Measurements from ENCODE around the gene SERPINE3. TPM values are rescaled to one million over a fixed set of nuclear protein-coding genes. Genes with fewer than 3 reads are reported as not detected.

SERPINE3 gene
- polyA plus RNA-seq, 1 donor (not counting 4 experiments of a cell fraction or from before 2014, with no cell fraction given): not detected

DNA sequence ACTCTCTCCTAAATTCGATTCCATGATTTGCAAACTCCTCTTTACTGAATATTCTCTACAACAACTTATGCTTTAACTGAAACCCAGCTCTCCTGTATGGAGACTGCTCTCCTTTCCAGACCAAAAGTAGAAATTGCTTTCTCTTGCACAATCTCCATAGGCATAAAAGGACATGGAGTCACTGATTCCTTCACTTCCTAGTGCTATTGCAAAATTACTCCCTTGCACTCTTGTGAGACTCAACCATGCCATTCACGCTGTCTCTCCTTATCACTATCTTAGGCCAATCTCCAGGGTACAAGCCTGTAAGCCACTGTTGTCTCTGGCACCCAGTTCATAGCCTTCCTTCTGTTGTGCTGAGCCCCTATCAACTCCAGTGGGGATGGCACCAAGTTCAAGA is 30.6 kb downstream of the SERPINE3 start:
- TF ChIP-seq EZH2 (IDR thresholded peaks at IDR 0.05; ENCODE audit: low read length) (no peak), CTCF (optimal IDR thresholded peaks at IDR 0.05 in 1 of 3, IDR thresholded peaks at IDR 0.05 in 1 of 3, conservative IDR thresholded peaks at IDR 0.05 in 1 of 3; ENCODE audit: extremely low read depth in 1 of 3, insufficient read depth in 2 of 3, low read length in 3 of 3) (no peak)
- Histone ChIP-seq H3K4me3 (ENCODE audit: control insufficient read depth in 2 of 3, extremely low read depth in 1 of 3, insufficient read depth in 2 of 3, low read depth in 1 of 3, low read length in 3 of 3) (no peak overlapping the region), H4K20me1 (ENCODE audit: control insufficient read depth, extremely low read depth, insufficient read depth, low read length) (no peaks in the 10 kb centered on the region), H3K9ac (ENCODE audit: control insufficient read depth, extremely low read depth, insufficient read depth, low read length) (no peak overlapping the region), H3K9me3 (ENCODE audit: control insufficient read depth, low read depth, low read length) (no peaks in the 10 kb centered on the region), H3K36me3 (ENCODE audit: control insufficient read depth in 2 of 2, extremely low read depth in 1 of 2, insufficient read depth in 2 of 2, low read length in 2 of 2) (peaks cover 7 to 15% of the 10 kb centered on the region in 2 experiments), H2AFZ (ENCODE audit: control insufficient read depth, low read length) (no peak overlapping the region), H3K4me1 (ENCODE audit: control insufficient read depth, extremely low read depth, insufficient read depth, low read length) (no peaks in the 10 kb centered on the region), H3K27me3 (ENCODE audit: control insufficient read depth, extremely low read depth, insufficient read depth, low read length) (no peaks in the 10 kb centered on the region), H3K27ac (ENCODE audit: control insufficient read depth, insufficient read depth, low read length) (no peak overlapping the region), H3K4me2 (ENCODE audit: control insufficient read depth, extremely low read depth, insufficient read depth, low read depth, low read length) (no peak overlapping the region), H3K9me1 (ENCODE audit: control insufficient read depth, extremely low read depth, insufficient read depth, low read length) (no peaks in the 10 kb centered on the region), H3K79me2 (ENCODE audit: control insufficient read depth, insufficient read depth, low read length) (peaks cover 2% of the 10 kb centered on the region)
- no peak for FAIRE-seq
- dilution Hi-C loops (cut with MboI; ENCODE audit: extremely low pct_ligation_motif_present, low sequenced_read_pairs): no loop called here
- no peak for DNase-seq (ENCODE audit: low read depth, low spot score)

GRCh38 chr13:51370811-51371210 is 31.3 kb downstream of the SERPINE3 start:
- dilution Hi-C loops (cut with MboI; ENCODE audit: extremely low pct_ligation_motif_present, low sequenced_read_pairs): no loop called here

More at GRCh38 chr13:51370811-51371210, 31.3 kb downstream of the SERPINE3 start:
- no peak overlapping the region for H2AFZ ChIP-seq (ENCODE audit: control insufficient read depth, low read length)
- DNase-seq (ENCODE audit: low read depth, low spot score): no peak
- no peak overlapping the region for H3K4me3 ChIP-seq (ENCODE audit: control insufficient read depth in 2 of 3, extremely low read depth in 1 of 3, insufficient read depth in 2 of 3, low read depth in 1 of 3, low read length in 3 of 3)
- no peak overlapping the region for H3K27ac ChIP-seq (ENCODE audit: control insufficient read depth, insufficient read depth, low read length)
- no peak overlapping the region for H3K4me2 ChIP-seq (ENCODE audit: control insufficient read depth, extremely low read depth, insufficient read depth, low read depth, low read length)
- no peaks in the 10 kb centered on the region for H3K9me3 ChIP-seq (ENCODE audit: control insufficient read depth, low read depth, low read length)
- no peaks in the 10 kb centered on the region for H3K4me1 ChIP-seq (ENCODE audit: control insufficient read depth, extremely low read depth, insufficient read depth, low read length)
- peaks cover 2% of the 10 kb centered on the region for H3K79me2 ChIP-seq (ENCODE audit: control insufficient read depth, insufficient read depth, low read length)
- TF ChIP-seq CTCF (optimal IDR thresholded peaks at IDR 0.05 in 1 of 3, IDR thresholded peaks at IDR 0.05 in 1 of 3, conservative IDR thresholded peaks at IDR 0.05 in 1 of 3; ENCODE audit: extremely low read depth in 1 of 3, insufficient read depth in 2 of 3, low read length in 3 of 3) (no peak), EZH2 (IDR thresholded peaks at IDR 0.05; ENCODE audit: low read length) (no peak)
- no peaks in the 10 kb centered on the region for H3K9me1 ChIP-seq (ENCODE audit: control insufficient read depth, extremely low read depth, insufficient read depth, low read length)
- FAIRE-seq: no peak
- no peak overlapping the region for H3K9ac ChIP-seq (ENCODE audit: control insufficient read depth, extremely low read depth, insufficient read depth, low read length)
- no peaks in the 10 kb centered on the region for H4K20me1 ChIP-seq (ENCODE audit: control insufficient read depth, extremely low read depth, insufficient read depth, low read length)
- no peaks in the 10 kb centered on the region for H3K27me3 ChIP-seq (ENCODE audit: control insufficient read depth, extremely low read depth, insufficient read depth, low read length)
- H3K36me3 ChIP-seq (ENCODE audit: control insufficient read depth in 2 of 2, extremely low read depth in 1 of 2, insufficient read depth in 2 of 2, low read length in 2 of 2): peaks cover 5 to 16% of the 10 kb centered on the region in 2 experiments
